ENCODE measurements around the gene ADA.

- no peak for TF ChIP-seq CTCF (IDR thresholded peaks at IDR 0.05; ENCODE audit: insufficient read depth, low read depth, low read length)
- TF ChIP-seq EZH2 (IDR thresholded peaks at IDR 0.05; ENCODE audit: insufficient read depth, low read length): no peak
These were observed 46.9 kb upstream of the ADA start for GRCh38 chr20:44698351-44698750.
